Measurements from ENCODE around the gene ARHGAP24. TPM values are rescaled to one million over a fixed set of nuclear protein-coding genes. Genes with fewer than 3 reads are reported as not detected.
A peak's percentile ranks its signal among the peaks of the same experiment; 100 is the strongest.

ARHGAP24 gene
- polyA plus RNA-seq, 3 donors: 12.5 to 32.0 (median 18.8) TPM

GRCh38 chr4:85707611-85708010 is 232.7 kb downstream of the ARHGAP24 start:
- no peak for TF ChIP-seq CTCF (IDR thresholded peaks at IDR 0.05)
- Histone ChIP-seq H3K4me1 (ENCODE audit: control insufficient read depth in 1 of 2, insufficient read depth in 2 of 2, low read length in 2 of 2) (peaks cover 22 to 25% of the 10 kb centered on the region in 2 donors), H3K27me3 (ENCODE audit: control insufficient read depth in 2 of 2, insufficient read depth in 2 of 2, low read length in 2 of 2) (no peaks in the 10 kb centered on the region), H3K9me3 (replicated peaks in 1 of 2; ENCODE audit: control insufficient read depth in 1 of 2, insufficient read depth in 1 of 2, low read length in 2 of 2) (no peaks in the 10 kb centered on the region), H3K79me2 (ENCODE audit: insufficient read depth, low read length) (peaks cover 14% of the 10 kb centered on the region), H2AFZ (ENCODE audit: insufficient read depth, low read depth, low read length, poor library complexity, severe bottlenecking) (peak overlapping the region; percentile 70), H3K4me3 (replicated peaks in 1 of 3; ENCODE audit: low read depth in 2 of 3, low read length in 3 of 3) (peak overlapping the region in 2 of 3 experiments; percentile 27 to 54), H4K20me1 (ENCODE audit: insufficient read depth, low read length) (no peaks in the 10 kb centered on the region), H3K27ac (ENCODE audit: low read depth in 1 of 2, low read length in 2 of 2) (peak overlapping the region in 1 of 2 donors; percentile 68), H3K9ac (ENCODE audit: insufficient read depth, low read length, poor library complexity, severe bottlenecking) (no peak overlapping the region), H3K4me2 (replicated peaks; ENCODE audit: extremely low read depth, low read length, poor library complexity, severe bottlenecking) (peak overlapping the region; percentile 64), H3K36me3 (replicated peaks in 1 of 2; ENCODE audit: control insufficient read depth in 1 of 2, insufficient read depth in 2 of 2, low read length in 2 of 2) (no peaks in the 10 kb centered on the region)
- Mint-ChIP-seq H3K4me1 (peaks cover 29% of the 10 kb centered on the region), H3K27ac (peak overlapping the region in 6 of 7 donors; percentile 20 to 79 (median 32)), H3K4me3 (peak overlapping the region; percentile 44 to 69), H3K27me3 (ENCODE audit: low read depth in 3 of 3) (no peaks in the 10 kb centered on the region), H3K9me3 (no peaks in the 10 kb centered on the region), H3K36me3 (peaks cover under 1 to 11% of the 10 kb centered on the region in 2 donors)
- DNase-seq: peak; percentile 29 to 55 (median 48)
- 29% methylated on average over 3 of the region's 5 CpGs for WGBS (ENCODE audit: insufficient coverage)
- intact Hi-C loops (cut with micrococcal nuclease): no loop called here

GRCh38 chr4:85708468-85708867 is 233.5 kb downstream of the ARHGAP24 start:
- Histone ChIP-seq H3K4me2 (replicated peaks; ENCODE audit: extremely low read depth, low read length, poor library complexity, severe bottlenecking) (no peak overlapping the region), H3K27me3 (ENCODE audit: control insufficient read depth in 2 of 2, insufficient read depth in 2 of 2, low read length in 2 of 2) (no peaks in the 10 kb centered on the region), H3K4me3 (replicated peaks in 1 of 3; ENCODE audit: low read depth in 2 of 3, low read length in 3 of 3) (no peak overlapping the region), H3K4me1 (ENCODE audit: control insufficient read depth in 1 of 2, insufficient read depth in 2 of 2, low read length in 2 of 2) (peaks cover 13 to 16% of the 10 kb centered on the region in 2 donors), H3K79me2 (ENCODE audit: insufficient read depth, low read length) (peaks cover 7% of the 10 kb centered on the region), H3K27ac (ENCODE audit: low read depth in 1 of 2, low read length in 2 of 2) (no peak overlapping the region), H3K36me3 (replicated peaks in 1 of 2; ENCODE audit: control insufficient read depth in 1 of 2, insufficient read depth in 2 of 2, low read length in 2 of 2) (no peaks in the 10 kb centered on the region), H3K9me3 (replicated peaks in 1 of 2; ENCODE audit: control insufficient read depth in 1 of 2, insufficient read depth in 1 of 2, low read length in 2 of 2) (no peaks in the 10 kb centered on the region), H4K20me1 (ENCODE audit: insufficient read depth, low read length) (no peaks in the 10 kb centered on the region), H3K9ac (ENCODE audit: insufficient read depth, low read length, poor library complexity, severe bottlenecking) (no peak overlapping the region), H2AFZ (ENCODE audit: insufficient read depth, low read depth, low read length, poor library complexity, severe bottlenecking) (no peak overlapping the region)
- Mint-ChIP-seq H3K4me3 (no peak overlapping the region), H3K27me3 (ENCODE audit: low read depth in 3 of 3) (peaks cover 0 to 2% (median 0%) of the 10 kb centered on the region in 3 donors), H3K36me3 (peaks cover 4 to 11% of the 10 kb centered on the region in 2 donors), H3K4me1 (peaks cover 20% of the 10 kb centered on the region), H3K27ac (peak overlapping the region in 3 of 7 donors; percentile 10 to 42 (median 37)), H3K9me3 (no peaks in the 10 kb centered on the region)
- no CpG with 5 or more reads among the region's 5 CpGs for WGBS (ENCODE audit: insufficient coverage)
- no peak for DNase-seq
- intact Hi-C loops (cut with micrococcal nuclease): no loop called here
- TF ChIP-seq CTCF (IDR thresholded peaks at IDR 0.05): no peak

Measured in CD14-positive monocyte (primary cell).